GM18505 (cell line): ENCODE data around the gene DHX40.

Experiments used
- ATAC-seq: cut with Tn5 transposase; IDR thresholded peaks from one replicate; pipeline ENCODE4 v1.9.1; 2021; ENCODE audit not compliant: unreplicated experiment
- POLR2A ChIP-seq: IDR thresholded peaks from 4 replicates; pipeline ENCODE4 v1.6.1; 2011; ENCODE audit warnings: borderline replicate concordance; ENCODE audit not compliant: insufficient read depth, insufficient read length; ENCODE audit errors: extremely low read depth

DHX40 gene

GRCh38 chr17:59607817-59608403 lies 42.5 kb downstream of the DHX40 start:
- ATAC-seq = no peak
- TF ChIP-seq POLR2A = no peak

DNA sequence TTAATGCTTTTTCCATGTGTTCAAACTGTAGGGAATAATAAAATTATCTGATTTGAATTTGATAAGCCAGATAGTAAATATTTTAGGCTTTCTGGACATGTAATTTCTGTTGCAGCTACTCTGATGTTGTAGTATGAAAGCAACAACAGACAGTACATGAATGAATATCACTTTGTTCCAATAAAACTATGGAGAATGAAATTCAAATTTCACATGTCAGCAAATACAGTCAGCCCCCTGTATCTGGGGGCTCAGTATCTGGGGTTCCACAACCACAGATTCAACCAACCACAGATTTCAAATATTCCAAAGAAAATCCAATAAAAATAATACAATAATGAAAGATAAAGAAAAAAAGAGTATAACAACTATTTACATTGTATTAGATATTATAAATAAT lies 46.1 kb downstream of the DHX40 start:
- no peak for ATAC-seq
- TF ChIP-seq POLR2A = no peak

DNA sequence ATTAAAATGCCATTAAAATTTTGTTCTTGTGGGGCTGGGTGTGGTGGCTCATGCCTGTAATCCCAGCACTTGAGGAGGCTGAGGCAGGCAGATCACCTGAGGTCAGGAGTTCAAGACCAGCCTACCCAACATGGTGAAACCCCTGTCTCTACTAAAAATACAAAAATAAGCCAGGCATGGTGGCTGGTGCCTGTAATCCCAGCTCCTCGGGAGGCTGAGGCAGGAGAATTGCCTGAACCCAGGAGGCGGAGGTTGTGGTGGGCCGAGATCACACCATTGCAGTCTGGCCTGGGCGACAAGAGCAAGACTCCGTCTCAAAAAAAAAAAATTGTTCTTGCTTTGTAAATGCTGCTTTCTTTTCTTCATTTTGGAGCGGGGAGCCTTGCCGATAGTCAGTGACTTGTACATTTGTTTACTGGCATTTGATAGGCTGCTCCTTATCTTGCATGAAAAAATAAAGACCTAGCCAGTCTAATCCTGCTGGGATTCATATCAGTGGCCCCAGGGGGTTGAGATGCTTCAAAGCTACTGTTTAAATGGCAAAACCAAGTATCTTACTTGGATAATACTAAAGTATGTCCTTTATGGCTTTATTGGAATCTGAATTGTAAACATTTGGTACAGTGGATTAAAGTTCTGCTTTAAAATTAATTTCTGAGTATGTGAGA lies 51.0 kb downstream of the DHX40 start:
- no peak for ATAC-seq
- TF ChIP-seq POLR2A = no peak

DNA sequence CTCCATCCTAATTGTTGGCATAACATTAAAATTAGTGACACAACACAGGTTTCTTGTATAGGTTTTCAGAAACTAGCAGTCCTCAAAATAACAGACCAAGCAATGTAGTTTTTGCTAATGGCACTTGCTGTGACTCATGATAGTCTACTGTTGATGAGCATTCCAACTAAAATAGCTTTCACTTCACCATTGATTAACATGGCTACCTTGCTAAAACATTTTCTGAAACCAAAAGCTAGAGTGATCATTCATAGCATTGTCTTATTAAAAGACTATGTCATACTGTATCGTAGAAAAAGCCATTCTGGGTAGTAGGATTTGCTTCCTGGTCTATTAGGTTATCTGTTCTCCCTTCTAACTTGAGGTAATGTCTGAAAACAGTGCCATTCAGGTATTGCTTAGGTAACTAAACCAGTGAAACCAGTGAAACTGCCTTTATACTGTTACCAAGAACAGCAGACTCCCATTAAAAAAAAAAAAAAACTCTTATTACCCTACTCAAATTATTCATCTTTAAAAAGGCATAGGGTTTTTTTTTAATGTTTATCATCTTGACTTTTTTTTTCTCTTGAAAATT lies 51.8 kb downstream of the DHX40 start:
- ATAC-seq = no peak
- no peak for TF ChIP-seq POLR2A

GRCh38 chr17:59619035-59619297 lies 53.6 kb downstream of the DHX40 start:
- no peak for TF ChIP-seq POLR2A
- no peak for ATAC-seq

GRCh38 chr17:59619298-59620063 lies 54.1 kb downstream of the DHX40 start, which contains the start of gene CLTC:
TSS of gene CLTC (plus strand) at chr17:59619895. CDS start at chr17:59620132, 237 bp downstream.
- TF ChIP-seq POLR2A = peak; percentile 90
- ATAC-seq = peak; percentile 66

- TF ChIP-seq POLR2A = no peak
- ATAC-seq = no peak
These were observed 54.6 kb downstream of the DHX40 start for GRCh38 chr17:59620064-59620359.

DNA sequence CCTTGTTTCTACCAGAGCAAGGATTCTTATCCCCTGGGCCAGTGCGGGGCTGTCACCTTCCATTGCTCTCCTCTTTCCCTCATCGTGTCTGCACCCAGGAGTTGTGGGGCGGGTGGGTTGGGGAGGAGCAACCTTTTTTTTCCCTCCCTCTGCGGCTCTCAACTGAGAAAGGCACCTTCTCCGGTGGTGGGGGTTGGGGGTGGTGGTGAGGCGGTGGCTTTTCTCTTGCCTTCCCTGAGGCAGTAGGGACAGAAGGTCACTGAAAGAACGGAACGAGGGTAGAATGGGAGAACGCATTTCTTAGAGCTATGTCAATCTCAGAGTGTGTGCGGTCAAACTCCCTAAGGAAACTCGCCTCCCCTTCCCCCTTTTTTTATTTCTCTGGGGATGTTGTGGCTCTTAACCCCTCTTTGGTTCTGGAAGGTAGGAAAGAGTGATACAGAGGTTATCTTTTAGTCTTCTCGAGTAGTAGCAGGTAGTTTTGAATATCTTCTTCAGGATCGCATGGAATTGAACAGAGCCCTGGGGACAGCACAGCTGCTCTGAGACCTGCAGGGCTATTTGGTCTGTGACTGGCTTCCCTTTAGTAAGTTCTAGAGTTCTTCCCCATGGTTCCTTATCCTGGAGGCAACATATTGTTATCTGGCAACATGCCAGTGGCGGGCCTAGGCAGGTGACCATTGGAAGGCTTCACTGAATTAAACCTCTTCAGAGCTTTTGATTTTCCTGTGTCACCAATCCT lies 55.3 kb downstream of the DHX40 start:
- no peak for TF ChIP-seq POLR2A
- no peak for ATAC-seq

DNA sequence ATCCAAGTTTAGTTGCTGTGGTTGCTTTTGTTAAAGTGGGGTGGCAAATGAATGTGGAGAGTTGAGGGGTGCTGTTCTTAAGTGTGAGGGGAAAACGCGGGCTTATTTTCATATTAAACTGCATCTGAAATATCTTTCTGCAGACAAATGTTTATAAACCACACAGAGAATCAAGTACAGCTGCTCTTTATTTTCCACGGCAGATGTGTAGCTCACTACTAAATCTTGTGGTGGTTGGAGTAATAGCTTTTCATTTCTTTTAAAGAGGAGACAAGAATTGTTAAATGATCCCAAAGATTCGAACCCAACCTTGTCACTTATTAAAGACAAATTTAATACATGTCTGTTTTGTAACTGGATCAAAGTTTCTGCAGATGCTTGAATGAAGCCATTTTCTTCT lies 56.4 kb downstream of the DHX40 start:
- no peak for TF ChIP-seq POLR2A
- no peak for ATAC-seq

DNA sequence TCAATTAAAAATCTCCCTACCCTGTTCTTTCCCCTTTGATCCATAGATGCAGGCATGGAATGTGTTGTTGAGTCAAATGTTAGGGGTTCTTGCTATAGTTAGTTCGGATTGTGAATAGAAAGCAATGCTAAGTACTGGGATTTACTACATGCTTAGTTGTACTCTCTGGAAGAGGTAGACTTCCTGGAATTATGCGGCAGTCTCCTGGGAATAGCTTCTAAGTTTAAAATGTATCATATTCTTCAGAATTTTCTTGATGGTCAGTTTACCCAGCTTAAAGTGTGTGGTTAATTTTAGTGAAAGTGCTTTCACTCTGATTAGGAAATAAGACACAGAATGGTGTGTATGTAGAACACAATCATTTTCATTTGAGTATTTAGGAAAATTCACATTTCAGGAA lies 57.7 kb downstream of the DHX40 start:
- no peak for ATAC-seq
- TF ChIP-seq POLR2A = no peak

DNA sequence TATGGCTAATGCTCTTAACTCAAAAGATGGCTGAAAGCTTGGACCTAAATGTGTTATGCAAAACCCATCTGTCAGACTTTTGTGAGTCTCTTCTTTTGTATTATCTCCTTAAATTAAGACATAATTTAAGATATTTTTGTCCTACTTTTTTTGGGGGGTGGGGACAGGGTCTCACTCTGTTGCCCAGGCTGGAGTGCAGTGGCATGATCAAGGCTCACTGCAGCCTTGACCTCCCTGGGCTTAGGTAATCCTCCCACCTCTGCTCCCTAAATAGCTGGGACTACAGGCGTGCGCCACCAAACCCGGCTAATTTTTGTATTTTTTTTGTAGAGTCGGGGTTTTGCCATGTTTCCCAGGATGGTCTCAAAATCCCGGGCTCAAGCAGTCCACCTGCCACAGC lies 61.3 kb downstream of the DHX40 start:
- no peak for TF ChIP-seq POLR2A
- ATAC-seq = no peak

- ATAC-seq = no peak
- TF ChIP-seq POLR2A = no peak
These were observed 61.9 kb downstream of the DHX40 start for GRCh38 chr17:59627274-59627673.

DNA sequence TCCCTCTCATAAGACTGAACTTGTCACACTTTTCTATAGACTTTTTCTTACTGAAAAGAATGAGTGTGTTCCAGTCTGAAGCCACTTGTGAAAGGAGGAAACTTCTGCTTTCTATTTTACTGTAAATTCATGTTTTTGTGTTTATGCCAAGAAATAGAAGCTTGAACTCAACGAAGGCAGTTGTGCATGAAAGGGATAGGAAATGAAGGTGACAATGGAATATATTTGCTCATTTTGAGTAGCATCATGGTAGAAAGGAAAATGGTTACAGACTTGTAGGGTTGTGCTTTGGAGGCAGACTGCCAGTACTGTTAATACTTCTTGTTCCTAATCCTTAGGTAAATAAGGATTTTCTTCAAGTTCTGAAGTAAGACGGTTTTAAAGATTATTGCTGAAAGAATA lies 62.4 kb downstream of the DHX40 start:
- ATAC-seq = no peak
- no peak for TF ChIP-seq POLR2A
